Stimulated activated naive B cell treated with anti-CD40 and anti-IgM and Interleukin-4, amounts not matched to agents 10 μg/mL and 1 μg/mL and 100 μg/mL, for 72 hours (primary cell): ENCODE measurements around the gene NCOA1.

Experiments
- ATAC-seq, 2 donors: fragments of 150-1000 bp; cut with Tn5 transposase; replicated peaks; 2 replicates each; pipeline ENCODE4 v1.10.0; 2021; ENCODE audit warnings: moderate library complexity in 1 of 2
- DNase-seq: peaks from one replicate; pipeline ENCODE4 v3.0.0; 2021
- H3K27ac Mint-ChIP-seq: one replicate; pipeline ENCODE4 v1.8.0; 2022; ENCODE audit warnings: mild to moderate bottlenecking, mixed read lengths
- H3K27me3 Mint-ChIP-seq, 2 donors: one replicate each; pipeline ENCODE4 v1.8.0; 2022; ENCODE audit warnings: mixed read lengths in 2 of 2
- H3K36me3 Mint-ChIP-seq, 2 donors: one replicate each; pipeline ENCODE4 v1.8.0; 2022; ENCODE audit warnings: mixed read lengths in 2 of 2, mild to moderate bottlenecking in 1 of 2
- H3K4me1 Mint-ChIP-seq, 2 donors: one replicate each; pipeline ENCODE4 v1.8.0; 2022; ENCODE audit warnings: mixed read lengths in 2 of 2, mild to moderate bottlenecking in 1 of 2
- H3K4me3 Mint-ChIP-seq, 2 donors: one replicate each; pipeline ENCODE4 v1.8.0; 2022; ENCODE audit warnings: mild to moderate bottlenecking in 2 of 2, mixed read lengths in 2 of 2, moderate library complexity in 1 of 2
- H3K9me3 Mint-ChIP-seq, 2 donors: one replicate each; pipeline ENCODE4 v1.8.0; 2022; ENCODE audit warnings: mixed read lengths in 2 of 2, mild to moderate bottlenecking in 1 of 2

Gene NCOA1

DNA sequence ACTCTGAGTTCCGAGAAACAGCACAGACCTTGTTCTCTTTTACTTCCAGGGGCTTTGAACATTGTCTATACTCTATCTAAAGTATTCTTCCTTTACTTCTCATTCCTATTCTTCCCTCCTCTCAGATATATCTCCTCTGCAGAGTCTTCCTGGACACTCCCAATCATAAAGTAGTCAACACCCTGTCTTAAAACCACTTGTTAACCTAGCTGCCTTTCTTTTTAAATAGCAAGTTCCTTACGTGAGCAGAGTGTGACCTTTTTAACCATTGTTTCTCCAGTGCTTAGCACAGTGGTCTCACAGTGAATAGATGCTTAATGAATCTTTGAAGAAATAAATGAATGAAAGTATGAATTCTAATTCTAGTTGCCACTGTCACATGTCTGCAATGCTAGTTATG is 254.8 kb downstream of the NCOA1 start:
- no peak for ATAC-seq
- Mint-ChIP-seq H3K27ac (no peak overlapping the region), H3K4me3 (no peak overlapping the region), H3K36me3 (peaks cover 14 to 34% of the 10 kb centered on the region in 2 donors), H3K9me3 (no peaks in the 10 kb centered on the region), H3K4me1 (peaks cover 0 to 6% of the 10 kb centered on the region in 2 donors), H3K27me3 (no peaks in the 10 kb centered on the region)
- no peak for DNase-seq

DNA sequence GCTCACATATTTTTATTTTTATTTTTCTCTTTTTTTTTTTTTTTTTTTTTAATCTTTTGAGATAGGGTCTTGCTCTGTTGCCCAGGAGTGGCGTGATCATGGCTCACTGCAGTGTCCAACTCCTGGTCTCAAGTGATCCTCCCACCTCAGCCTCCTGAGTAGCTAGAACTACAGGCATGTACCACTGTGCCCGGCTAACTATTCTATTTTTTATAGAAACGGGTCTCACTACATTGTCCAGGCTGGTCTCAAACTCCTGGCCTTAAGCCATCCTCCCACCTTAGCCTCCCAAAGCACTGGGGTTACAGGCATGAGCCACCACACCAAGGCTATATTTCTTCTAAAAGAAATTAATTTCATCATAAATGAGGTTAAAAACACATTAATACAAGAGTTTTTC is 256.2 kb downstream of the NCOA1 start:
- ATAC-seq: no peak
- H3K4me1 Mint-ChIP-seq: peaks cover 0 to 6% of the 10 kb centered on the region in 2 donors
- H3K27ac Mint-ChIP-seq: no peak overlapping the region
- H3K9me3 Mint-ChIP-seq: no peaks in the 10 kb centered on the region
- DNase-seq: no peak
- H3K36me3 Mint-ChIP-seq: peaks cover 9 to 32% of the 10 kb centered on the region in 2 donors
- H3K27me3 Mint-ChIP-seq: no peaks in the 10 kb centered on the region
- H3K4me3 Mint-ChIP-seq: no peak overlapping the region

DNA sequence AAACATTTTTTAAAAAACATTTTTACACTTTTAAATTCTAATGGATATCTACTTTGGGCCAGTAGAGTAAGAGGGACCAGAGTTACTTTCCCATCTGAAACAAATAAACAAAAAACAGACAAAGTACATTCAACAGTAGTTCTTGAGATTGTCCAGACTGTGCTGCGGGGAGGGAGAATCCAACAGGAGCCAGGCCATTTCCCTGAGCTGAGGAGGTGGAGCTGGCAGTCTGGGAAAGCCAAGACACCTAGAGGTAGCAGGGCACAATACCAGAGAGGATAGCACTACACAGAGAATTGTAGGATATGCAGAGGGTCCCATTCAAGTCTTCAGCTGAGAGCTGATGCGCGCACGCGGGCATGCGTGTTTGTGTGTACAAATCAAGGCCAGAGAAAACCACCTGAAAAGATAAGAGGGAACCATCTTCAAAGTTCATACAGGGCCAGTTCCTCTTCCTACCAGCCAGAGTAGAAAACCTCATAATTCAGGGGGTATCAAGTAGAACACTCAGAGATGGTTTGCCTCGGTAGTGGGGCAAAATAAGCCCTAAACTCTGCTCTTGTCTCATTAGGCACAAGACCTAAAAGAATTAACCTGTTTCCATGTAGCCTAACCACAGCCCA is 258.1 kb downstream of the NCOA1 start:
- Mint-ChIP-seq H3K36me3 (peaks cover 4 to 26% of the 10 kb centered on the region in 2 donors), H3K27ac (no peak overlapping the region), H3K4me1 (peaks cover 0 to 6% of the 10 kb centered on the region in 2 donors), H3K27me3 (no peaks in the 10 kb centered on the region), H3K4me3 (no peak overlapping the region), H3K9me3 (no peaks in the 10 kb centered on the region)
- ATAC-seq (peak; percentile 55 to 68), DNase-seq (no peak)

DNA sequence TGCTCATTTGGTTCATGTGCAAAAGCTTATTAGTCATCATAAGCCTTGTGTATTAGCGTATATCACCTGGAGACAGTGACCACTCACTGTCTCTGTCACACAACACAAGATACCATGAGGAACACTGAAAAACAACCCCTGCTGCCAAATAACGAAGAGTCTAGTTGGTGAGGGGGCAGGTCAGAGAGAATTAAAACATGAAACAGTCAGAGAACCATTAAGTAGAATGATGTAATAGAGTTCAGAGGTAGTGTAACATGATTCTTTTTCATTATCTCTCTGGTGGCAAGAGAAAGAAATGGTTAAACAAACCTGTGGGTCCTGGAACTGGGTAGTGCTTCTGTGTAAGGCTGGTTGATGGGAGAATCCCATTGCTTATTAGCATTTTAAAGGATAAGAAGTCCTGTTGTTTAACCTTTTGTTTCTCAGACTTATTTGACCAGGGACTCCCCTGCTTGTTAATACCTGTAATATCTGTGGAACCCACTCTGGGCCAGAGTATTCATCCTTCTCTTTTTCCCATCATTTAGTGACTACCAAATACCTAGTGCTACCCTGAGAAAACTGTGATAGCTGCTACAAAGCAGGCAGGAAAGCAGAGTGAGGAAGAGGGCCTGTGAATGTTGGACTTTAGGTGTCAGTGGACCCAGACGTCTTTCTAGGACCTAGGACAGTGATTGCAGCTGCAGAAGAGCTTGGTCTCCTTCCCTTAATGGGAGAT is 264.1 kb downstream of the NCOA1 start:
- H3K9me3 Mint-ChIP-seq: no peaks in the 10 kb centered on the region
- ATAC-seq (peak in 1 of 2 donors; percentile 22), DNase-seq (no peak)
- peaks cover 4 to 21% of the 10 kb centered on the region in 2 donors for H3K36me3 Mint-ChIP-seq
- no peaks in the 10 kb centered on the region for H3K4me1 Mint-ChIP-seq
- H3K27me3 Mint-ChIP-seq: no peaks in the 10 kb centered on the region
- H3K27ac Mint-ChIP-seq: no peak overlapping the region
- H3K4me3 Mint-ChIP-seq: no peak overlapping the region

DNA sequence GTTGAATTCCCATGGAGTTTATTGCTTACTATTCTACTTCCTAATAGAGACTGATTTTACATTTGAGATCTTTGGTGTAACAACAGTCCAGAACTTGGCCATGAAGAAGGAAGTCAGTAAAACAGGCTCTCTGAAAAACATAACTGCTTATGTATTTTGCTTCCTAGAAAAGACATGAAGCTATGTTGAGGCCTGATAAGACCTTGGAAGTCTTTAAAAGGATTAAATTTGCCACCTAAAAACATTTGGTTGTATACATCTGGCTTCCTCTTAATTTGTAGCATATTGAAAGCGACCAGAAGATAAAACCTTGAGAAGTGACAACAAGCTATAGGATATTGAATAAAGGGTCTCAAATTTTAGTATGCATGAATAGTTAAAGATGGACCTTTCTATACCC is 265.7 kb downstream of the NCOA1 start:
- Mint-ChIP-seq H3K36me3 (peaks cover 15 to 27% of the 10 kb centered on the region in 2 donors), H3K4me1 (no peaks in the 10 kb centered on the region), H3K27ac (no peak overlapping the region), H3K9me3 (no peaks in the 10 kb centered on the region), H3K4me3 (no peak overlapping the region), H3K27me3 (no peaks in the 10 kb centered on the region)
- no peak for DNase-seq
- no peak for ATAC-seq

DNA sequence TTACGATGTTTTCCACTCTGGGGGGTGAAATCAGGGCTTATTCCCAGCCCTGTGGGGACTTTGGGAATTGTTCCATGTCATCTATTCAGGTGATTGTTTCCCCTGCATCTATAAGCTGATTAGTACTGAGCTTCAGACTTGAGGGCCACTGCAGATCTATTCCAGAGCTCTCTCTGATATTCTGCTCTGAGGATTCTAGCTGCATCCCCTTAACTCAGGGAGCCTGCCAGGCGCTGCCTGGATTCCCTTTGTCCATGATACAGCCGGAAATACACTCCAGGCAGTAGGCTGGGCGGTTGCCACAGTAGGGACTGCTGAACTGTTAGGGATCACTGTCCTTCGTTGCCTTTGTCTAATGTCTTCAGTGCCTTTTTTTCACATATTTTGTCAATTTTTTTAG is 270.8 kb downstream of the NCOA1 start:
- Mint-ChIP-seq H3K9me3 (no peaks in the 10 kb centered on the region), H3K4me3 (no peak overlapping the region), H3K36me3 (peaks cover 42 to 59% of the 10 kb centered on the region in 2 donors), H3K4me1 (no peaks in the 10 kb centered on the region), H3K27ac (no peak overlapping the region), H3K27me3 (no peaks in the 10 kb centered on the region)
- DNase-seq (no peak), ATAC-seq (no peak)

DNA sequence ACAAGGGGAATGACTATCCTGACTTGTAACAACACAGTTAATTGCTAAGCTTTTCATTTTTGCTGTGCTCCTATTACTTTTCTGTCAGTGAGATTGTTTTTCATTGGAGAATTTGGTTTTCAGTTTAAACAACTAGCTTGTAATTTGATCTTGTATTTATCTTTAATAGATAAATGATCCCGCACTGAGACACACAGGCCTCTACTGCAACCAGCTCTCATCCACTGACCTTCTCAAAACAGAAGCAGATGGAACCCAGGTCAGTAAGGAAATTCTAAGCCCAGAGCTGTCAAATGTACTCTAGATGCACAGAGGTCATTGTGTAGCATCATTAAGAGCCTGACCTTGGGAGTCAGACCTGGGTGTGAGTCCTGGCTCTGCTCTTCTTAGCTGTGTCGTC is 271.5 kb downstream of the NCOA1 start:
- H3K27me3 Mint-ChIP-seq: no peaks in the 10 kb centered on the region

DNA sequence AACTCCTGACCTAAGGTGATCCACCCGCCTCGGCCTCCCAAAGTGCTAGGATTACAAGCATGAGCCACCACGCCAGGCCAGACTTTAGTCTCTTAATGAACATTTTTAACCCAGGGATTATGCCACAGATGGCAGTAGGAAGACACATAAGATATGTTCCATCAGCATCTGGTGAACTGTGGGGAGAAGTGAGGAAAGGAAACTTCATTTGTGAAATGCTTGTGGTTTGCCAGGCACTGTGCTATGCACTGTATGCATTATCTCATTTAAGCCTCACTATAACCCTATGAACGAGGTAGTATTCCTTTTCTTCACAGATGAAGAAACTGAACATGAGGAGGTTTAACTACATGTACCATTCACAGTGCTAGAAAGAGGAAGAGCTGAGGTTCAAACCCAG is 272.8 kb downstream of the NCOA1 start:
- no peak overlapping the region for H3K27ac Mint-ChIP-seq
- no peaks in the 10 kb centered on the region for H3K9me3 Mint-ChIP-seq
- H3K4me3 Mint-ChIP-seq: no peak overlapping the region
- H3K4me1 Mint-ChIP-seq: no peaks in the 10 kb centered on the region
- ATAC-seq: no peak
- H3K27me3 Mint-ChIP-seq: no peaks in the 10 kb centered on the region
- H3K36me3 Mint-ChIP-seq: peaks cover 49 to 55% of the 10 kb centered on the region in 2 donors
- no peak for DNase-seq

More for the DNA sequence above, 271.5 kb downstream of the NCOA1 start:
- no peaks in the 10 kb centered on the region for H3K4me1 Mint-ChIP-seq
- ATAC-seq (no peak), DNase-seq (no peak)
- H3K36me3 Mint-ChIP-seq: peaks cover 44 to 60% of the 10 kb centered on the region in 2 donors
- H3K4me3 Mint-ChIP-seq: no peak overlapping the region
- no peak overlapping the region for H3K27ac Mint-ChIP-seq
- no peaks in the 10 kb centered on the region for H3K9me3 Mint-ChIP-seq

DNA sequence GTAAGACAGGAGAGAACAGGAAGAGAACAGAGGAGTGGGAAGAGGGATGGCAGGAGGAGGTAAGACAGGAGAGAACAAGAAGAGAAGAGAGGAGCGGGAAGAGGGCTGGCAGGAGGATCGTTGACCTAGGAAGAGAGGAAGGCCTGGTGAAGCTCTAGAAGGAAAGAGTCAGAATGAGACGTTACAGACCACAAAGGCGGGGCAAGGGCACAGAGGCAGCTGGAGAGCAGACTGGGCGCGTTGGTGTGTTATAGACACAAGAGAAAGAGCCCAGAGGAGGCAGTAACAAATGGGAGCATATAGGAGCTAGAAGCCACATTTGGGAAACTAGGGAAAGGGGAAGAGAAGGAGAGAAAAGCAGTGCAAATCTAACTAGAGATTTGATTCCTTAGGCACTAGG is 275.6 kb downstream of the NCOA1 start:
- peaks cover 40 to 50% of the 10 kb centered on the region in 2 donors for H3K36me3 Mint-ChIP-seq
- no peak for ATAC-seq
- no peaks in the 10 kb centered on the region for H3K4me1 Mint-ChIP-seq
- no peak for DNase-seq
- H3K4me3 Mint-ChIP-seq: no peak overlapping the region
- no peak overlapping the region for H3K27ac Mint-ChIP-seq
- no peaks in the 10 kb centered on the region for H3K9me3 Mint-ChIP-seq
- H3K27me3 Mint-ChIP-seq: no peaks in the 10 kb centered on the region

DNA sequence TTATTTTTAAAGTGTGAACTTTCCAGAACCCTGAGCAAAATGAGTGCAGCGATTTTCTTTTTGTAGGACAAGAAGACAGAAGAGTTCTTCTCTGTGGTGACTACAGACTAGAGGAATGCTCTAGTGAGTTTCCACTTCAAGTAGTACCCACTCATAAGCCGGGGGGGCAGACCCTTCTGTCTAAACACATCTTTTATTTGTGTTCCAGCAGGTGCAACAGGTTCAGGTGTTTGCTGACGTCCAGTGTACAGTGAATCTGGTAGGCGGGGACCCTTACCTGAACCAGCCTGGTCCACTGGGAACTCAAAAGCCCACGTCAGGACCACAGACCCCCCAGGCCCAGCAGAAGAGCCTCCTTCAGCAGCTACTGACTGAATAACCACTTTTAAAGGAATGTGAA is 277.0 kb downstream of the NCOA1 start:
- peaks cover 33 to 42% of the 10 kb centered on the region in 2 donors for H3K36me3 Mint-ChIP-seq
- H3K4me3 Mint-ChIP-seq: no peak overlapping the region
- H3K27me3 Mint-ChIP-seq: no peaks in the 10 kb centered on the region
- DNase-seq (no peak), ATAC-seq (no peak)
- no peak overlapping the region for H3K27ac Mint-ChIP-seq
- no peaks in the 10 kb centered on the region for H3K9me3 Mint-ChIP-seq
- peaks cover 0 to 2% of the 10 kb centered on the region in 2 donors for H3K4me1 Mint-ChIP-seq

DNA sequence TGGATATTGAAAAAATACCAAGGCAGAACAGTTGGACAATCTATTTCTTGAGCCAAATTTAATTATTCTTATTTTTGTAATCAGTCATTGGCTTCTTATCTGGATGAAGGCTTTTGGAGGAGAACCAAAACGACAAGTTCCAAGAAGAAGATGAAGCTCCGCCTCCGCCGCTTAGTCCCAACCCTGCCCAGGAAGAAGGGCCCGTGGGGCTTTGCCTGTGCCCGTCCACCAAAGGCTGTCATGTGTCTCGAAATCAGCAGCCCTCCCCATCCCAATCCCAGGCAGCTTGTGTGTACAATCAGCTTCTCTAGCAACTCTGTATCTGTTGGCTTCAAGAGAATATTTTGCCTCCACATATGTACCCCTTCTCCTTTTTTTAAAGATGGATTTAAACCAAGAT is 277.5 kb downstream of the NCOA1 start:
- DNase-seq: no peak
- no peak for ATAC-seq
- Mint-ChIP-seq H3K36me3 (peaks cover 32 to 42% of the 10 kb centered on the region in 2 donors), H3K27me3 (no peaks in the 10 kb centered on the region), H3K9me3 (no peaks in the 10 kb centered on the region), H3K27ac (no peak overlapping the region), H3K4me3 (no peak overlapping the region), H3K4me1 (peaks cover 0 to 2% of the 10 kb centered on the region in 2 donors)

DNA sequence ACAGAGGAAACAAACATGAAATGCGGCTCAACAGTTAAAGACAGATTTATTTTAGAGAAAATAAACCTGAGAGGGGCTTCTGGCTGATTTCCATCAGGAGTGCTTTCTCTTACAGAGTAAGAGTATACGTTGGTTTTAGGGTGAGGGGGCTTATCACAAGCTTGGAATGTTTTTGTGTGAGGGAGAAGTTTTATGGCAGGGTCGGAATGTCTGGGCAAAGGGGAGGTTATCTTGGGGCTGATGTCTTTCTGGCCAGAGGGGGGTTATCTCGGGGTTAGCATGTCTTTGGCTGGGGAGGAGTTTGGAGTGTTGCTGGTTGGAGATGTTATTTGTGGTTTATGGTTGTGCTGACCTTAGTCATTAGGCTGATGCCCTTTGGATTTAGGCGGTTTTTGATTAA is 280.0 kb downstream of the NCOA1 start:
- no peaks in the 10 kb centered on the region for H3K9me3 Mint-ChIP-seq
- peaks cover 0 to 6% of the 10 kb centered on the region in 2 donors for H3K27me3 Mint-ChIP-seq
- DNase-seq (no peak), ATAC-seq (no peak)
- peaks cover 15 to 22% of the 10 kb centered on the region in 2 donors for H3K36me3 Mint-ChIP-seq
- H3K4me1 Mint-ChIP-seq: peaks cover 0 to 2% of the 10 kb centered on the region in 2 donors
- H3K27ac Mint-ChIP-seq: no peak overlapping the region
- no peak overlapping the region for H3K4me3 Mint-ChIP-seq

DNA sequence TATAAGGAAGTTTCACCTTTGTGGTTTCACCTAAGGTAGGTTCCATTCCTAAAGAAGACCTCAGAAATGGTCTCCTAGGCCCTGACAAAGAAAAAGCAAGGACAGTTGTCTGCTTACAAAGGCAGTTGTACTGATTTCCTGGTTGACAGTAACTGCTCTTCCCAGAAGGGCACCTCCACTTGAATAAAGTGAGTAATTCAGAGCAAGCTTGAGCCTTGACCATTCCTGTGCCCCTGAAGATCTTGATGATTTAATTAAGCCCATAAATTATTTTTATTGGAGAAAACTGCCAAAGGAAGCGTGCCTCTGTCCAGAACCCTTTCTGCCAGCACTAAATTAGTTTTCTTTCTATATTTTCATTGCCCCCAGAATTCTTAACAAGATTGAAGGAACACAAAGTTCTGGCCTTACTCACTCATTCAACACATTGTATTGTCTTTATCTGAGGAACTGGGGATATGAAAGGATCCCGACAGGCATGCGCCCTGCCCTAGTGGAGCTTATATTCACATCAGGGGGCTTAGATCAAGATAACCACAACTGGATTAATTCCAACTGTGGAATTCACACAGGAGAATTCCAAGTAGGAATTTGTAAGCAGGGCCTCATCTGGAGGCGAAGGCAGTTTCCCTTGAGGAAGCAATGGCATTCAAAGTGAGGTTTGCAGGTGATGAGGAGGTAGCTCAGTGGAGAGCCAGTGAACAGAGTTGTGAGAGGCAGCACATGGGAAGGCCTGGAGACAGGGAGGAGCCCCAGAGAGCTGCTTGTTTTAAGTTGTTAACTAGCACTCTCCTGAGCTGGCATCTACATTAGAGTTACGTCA is 280.9 kb downstream of the NCOA1 start:
- ATAC-seq (no peak), DNase-seq (no peak)
- Mint-ChIP-seq H3K36me3 (peaks cover 12 to 13% of the 10 kb centered on the region in 2 donors), H3K27ac (no peak overlapping the region), H3K4me1 (peaks cover 0 to 3% of the 10 kb centered on the region in 2 donors), H3K4me3 (no peak overlapping the region), H3K9me3 (no peaks in the 10 kb centered on the region), H3K27me3 (peaks cover 6 to 14% of the 10 kb centered on the region in 2 donors)

DNA sequence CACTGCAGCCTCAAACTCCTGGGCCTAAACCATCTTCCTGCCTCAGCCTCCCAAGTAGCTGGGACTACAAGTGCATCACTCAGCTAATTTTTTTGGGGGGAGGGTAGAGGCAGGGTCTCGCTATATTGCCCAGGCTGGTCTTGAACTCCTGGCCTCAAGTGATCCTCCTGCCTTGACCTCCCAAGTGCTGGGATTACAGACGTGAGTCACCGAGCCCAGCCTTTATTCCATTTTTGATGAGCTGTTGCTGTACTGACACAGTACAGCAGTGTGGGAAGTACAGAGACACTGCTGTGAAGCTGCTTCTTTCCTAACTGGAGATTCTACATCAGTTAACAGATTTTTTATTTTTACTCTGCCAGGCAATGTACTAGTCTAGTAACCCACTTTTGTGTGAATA is 283.3 kb downstream of the NCOA1 start:
- peaks cover 11 to 27% of the 10 kb centered on the region in 2 donors for H3K27me3 Mint-ChIP-seq
- H3K4me1 Mint-ChIP-seq: peaks cover 0 to 3% of the 10 kb centered on the region in 2 donors
- peaks cover 5 to 10% of the 10 kb centered on the region in 2 donors for H3K36me3 Mint-ChIP-seq
- ATAC-seq (no peak), DNase-seq (no peak)
- H3K27ac Mint-ChIP-seq: no peak overlapping the region
- no peaks in the 10 kb centered on the region for H3K9me3 Mint-ChIP-seq
- H3K4me3 Mint-ChIP-seq: no peak overlapping the region
